Peyer's patch (tissue), 4 donors: ENCODE data around the gene GOLGA8A.
"Not testable (repeated sequence)": the region's sequence is repeated elsewhere in the genome, so short reads cannot be mapped to it uniquely, and the experiment has no call there.

Experiments
- POLR2A ChIP-seq, 2 donors: fragments of 450-650 bp; IDR thresholded peaks; one replicate each; pipeline ENCODE4 v1.5.1; 2017; ENCODE audit warnings: antibody characterized with exemption in 2 of 2, mild to moderate bottlenecking in 2 of 2, moderate library complexity in 2 of 2
- TF ChIP-seq, protein P1 (sequence below), 6 experiments: fragments of 450-650 bp in 4 of 6; fragments of 200-600 bp in 2 of 6; sonication (generic) in 1 of 6; IDR thresholded peaks; one replicate each; pipeline ENCODE4 v1.5.1; 2017 to 2019; ENCODE audit warnings: antibody characterized with exemption in 6 of 6, mild to moderate bottlenecking in 3 of 6, moderate library complexity in 1 of 6

DNA sequence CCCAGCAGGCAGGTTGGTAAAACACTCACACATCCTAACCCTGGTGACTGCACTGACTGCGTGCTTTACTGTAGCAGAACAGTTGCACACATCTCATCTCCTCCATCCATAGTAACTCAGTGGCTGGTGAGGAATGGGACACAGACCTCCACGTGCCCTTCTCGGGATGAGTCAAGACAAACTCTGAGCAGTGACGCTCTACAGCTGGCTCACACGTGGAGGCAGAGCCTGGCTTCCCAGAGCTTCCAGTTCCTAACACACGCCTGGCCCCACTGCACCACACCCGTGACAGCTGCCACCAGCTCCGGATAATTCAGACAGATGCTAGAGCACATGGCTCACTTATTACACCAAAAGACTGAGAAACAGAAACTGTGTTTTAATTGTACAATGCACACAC lies 7.0 kb downstream of the GOLGA8A start:
- TF ChIP-seq, protein P1, sequence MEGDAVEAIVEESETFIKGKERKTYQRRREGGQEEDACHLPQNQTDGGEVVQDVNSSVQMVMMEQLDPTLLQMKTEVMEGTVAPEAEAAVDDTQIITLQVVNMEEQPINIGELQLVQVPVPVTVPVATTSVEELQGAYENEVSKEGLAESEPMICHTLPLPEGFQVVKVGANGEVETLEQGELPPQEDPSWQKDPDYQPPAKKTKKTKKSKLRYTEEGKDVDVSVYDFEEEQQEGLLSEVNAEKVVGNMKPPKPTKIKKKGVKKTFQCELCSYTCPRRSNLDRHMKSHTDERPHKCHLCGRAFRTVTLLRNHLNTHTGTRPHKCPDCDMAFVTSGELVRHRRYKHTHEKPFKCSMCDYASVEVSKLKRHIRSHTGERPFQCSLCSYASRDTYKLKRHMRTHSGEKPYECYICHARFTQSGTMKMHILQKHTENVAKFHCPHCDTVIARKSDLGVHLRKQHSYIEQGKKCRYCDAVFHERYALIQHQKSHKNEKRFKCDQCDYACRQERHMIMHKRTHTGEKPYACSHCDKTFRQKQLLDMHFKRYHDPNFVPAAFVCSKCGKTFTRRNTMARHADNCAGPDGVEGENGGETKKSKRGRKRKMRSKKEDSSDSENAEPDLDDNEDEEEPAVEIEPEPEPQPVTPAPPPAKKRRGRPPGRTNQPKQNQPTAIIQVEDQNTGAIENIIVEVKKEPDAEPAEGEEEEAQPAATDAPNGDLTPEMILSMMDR (IDR thresholded peaks at IDR 0.05): not testable (repeated sequence)
- not testable (repeated sequence) for TF ChIP-seq POLR2A (IDR thresholded peaks at IDR 0.05)
